OCI-LY3 (cell line): Measurements from ENCODE around the gene GCNT3.
"Not testable (repeated sequence)": the region's sequence is repeated elsewhere in the genome, so short reads cannot be mapped to it uniquely, and the experiment has no call there.

Experiments used
- H2AFZ ChIP-seq: fragments of 200-600, 300-600 bp; shearing (Covaris generic); 2 replicates; pipeline ENCODE4 v1.6.0; 2014; ENCODE audit warnings: antibody characterized with exemption, low read depth, low read length
- H3K27ac ChIP-seq: fragments of 200-600, 300-600 bp; sonication (generic); 2 replicates; pipeline ENCODE4 v1.5.1; 2014; ENCODE audit warnings: mild to moderate bottlenecking, low read length, moderate library complexity, mixed read lengths
- H3K27me3 ChIP-seq: fragments of 200-600, 300-600 bp; sonication (generic); 2 replicates; pipeline ENCODE4 v1.6.1; 2014; ENCODE audit warnings: low read depth, low read length, mixed read lengths
- H3K36me3 ChIP-seq: fragments of 200-600, 300-600 bp; sonication (generic); replicated peaks from 2 replicates; pipeline ENCODE3; 2014; ENCODE audit warnings: low read depth, low read length, mixed read lengths
- H3K4me1 ChIP-seq: fragments of 300-600, 200-600 bp; sonication (generic); 2 replicates; pipeline ENCODE4 v1.6.1; 2014; ENCODE audit warnings: low read length, mixed read lengths
- H3K4me2 ChIP-seq: fragments of 200-600, 300-600 bp; sonication (generic); 2 replicates; pipeline ENCODE4 v1.6.1; 2014; ENCODE audit warnings: low read length, mixed read lengths
- H3K4me3 ChIP-seq: fragments of 300-600, 200-600 bp; sonication (generic); 2 replicates; pipeline ENCODE4 v1.5.1; 2014; ENCODE audit warnings: antibody characterized with exemption, mild to moderate bottlenecking, low read length, moderate library complexity
- H3K79me2 ChIP-seq: fragments of 300-600, 200-600 bp; shearing (Covaris generic); 2 replicates; pipeline ENCODE4 v1.6.1; 2014; ENCODE audit warnings: mild to moderate bottlenecking, low read length, mixed read lengths
- H3K9ac ChIP-seq: fragments of 300-600, 200-600 bp; shearing (Covaris generic); 2 replicates; pipeline ENCODE4 v1.6.0; 2014; ENCODE audit warnings: mild to moderate bottlenecking, low read length, moderate library complexity
- H3K9me3 ChIP-seq: fragments of 200-600, 300-600 bp; shearing (Covaris generic); 2 replicates; pipeline ENCODE4 v1.6.1; 2014; ENCODE audit warnings: low read length, mixed read lengths; ENCODE audit not compliant: insufficient read depth
- H4K20me1 ChIP-seq: fragments of 200-600, 300-600 bp; sonication (generic); 2 replicates; pipeline ENCODE4 v1.6.1; 2016; ENCODE audit warnings: low read length, mixed read lengths; ENCODE audit not compliant: insufficient read depth
- EZH2phosphoT487 ChIP-seq: fragments of 200-600 bp; shearing (Covaris generic); IDR thresholded peaks from 2 replicates; pipeline ENCODE4 v1.6.1; 2018; ENCODE audit warnings: antibody characterized with exemption, mixed run types, low read depth
- TF ChIP-seq, protein P1 (sequence below): fragments of 200-600, 300-600 bp; sonication (generic); IDR thresholded peaks from 2 replicates; pipeline ENCODE4 v1.5.1; 2014; ENCODE audit warnings: antibody characterized with exemption, low read length, low read depth

GCNT3 gene

DNA sequence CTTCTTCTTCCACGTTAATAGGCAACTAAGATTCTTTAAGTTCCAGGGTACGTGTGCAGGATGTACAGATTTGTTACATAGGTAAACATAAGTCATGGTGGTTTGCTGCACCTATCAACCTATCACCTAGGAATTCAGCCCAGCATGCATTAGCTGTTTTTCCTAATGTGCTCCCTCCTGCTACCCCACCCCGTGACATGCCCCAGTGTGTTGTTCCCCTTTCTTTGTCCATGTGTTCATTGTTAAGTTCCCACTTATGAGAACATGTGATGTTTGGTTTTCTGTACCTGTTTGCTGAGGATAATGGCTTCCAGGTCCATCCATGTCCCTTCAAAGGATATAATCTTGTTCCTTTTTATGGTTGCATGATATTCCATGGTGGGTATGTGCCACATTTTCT lies 24.6 kb downstream of the GCNT3 start:
- no peak overlapping the region for H3K4me2 ChIP-seq
- TF ChIP-seq, protein P1, sequence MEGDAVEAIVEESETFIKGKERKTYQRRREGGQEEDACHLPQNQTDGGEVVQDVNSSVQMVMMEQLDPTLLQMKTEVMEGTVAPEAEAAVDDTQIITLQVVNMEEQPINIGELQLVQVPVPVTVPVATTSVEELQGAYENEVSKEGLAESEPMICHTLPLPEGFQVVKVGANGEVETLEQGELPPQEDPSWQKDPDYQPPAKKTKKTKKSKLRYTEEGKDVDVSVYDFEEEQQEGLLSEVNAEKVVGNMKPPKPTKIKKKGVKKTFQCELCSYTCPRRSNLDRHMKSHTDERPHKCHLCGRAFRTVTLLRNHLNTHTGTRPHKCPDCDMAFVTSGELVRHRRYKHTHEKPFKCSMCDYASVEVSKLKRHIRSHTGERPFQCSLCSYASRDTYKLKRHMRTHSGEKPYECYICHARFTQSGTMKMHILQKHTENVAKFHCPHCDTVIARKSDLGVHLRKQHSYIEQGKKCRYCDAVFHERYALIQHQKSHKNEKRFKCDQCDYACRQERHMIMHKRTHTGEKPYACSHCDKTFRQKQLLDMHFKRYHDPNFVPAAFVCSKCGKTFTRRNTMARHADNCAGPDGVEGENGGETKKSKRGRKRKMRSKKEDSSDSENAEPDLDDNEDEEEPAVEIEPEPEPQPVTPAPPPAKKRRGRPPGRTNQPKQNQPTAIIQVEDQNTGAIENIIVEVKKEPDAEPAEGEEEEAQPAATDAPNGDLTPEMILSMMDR = no peak
- TF ChIP-seq EZH2phosphoT487 = no peak
- no peak overlapping the region for H3K27ac ChIP-seq
- peaks cover 23% of the 10 kb centered on the region for H3K36me3 ChIP-seq
- no peak overlapping the region for H3K4me3 ChIP-seq
- H2AFZ ChIP-seq = no peak overlapping the region
- H3K9me3 ChIP-seq = no peaks in the 10 kb centered on the region
- H3K27me3 ChIP-seq = no peaks in the 10 kb centered on the region
- peaks cover 9% of the 10 kb centered on the region; the same call in 1 of the 2 replicates for H3K4me1 ChIP-seq
- H4K20me1 ChIP-seq = no peaks in the 10 kb centered on the region
- no peak overlapping the region for H3K9ac ChIP-seq
- no peaks in the 10 kb centered on the region for H3K79me2 ChIP-seq

DNA sequence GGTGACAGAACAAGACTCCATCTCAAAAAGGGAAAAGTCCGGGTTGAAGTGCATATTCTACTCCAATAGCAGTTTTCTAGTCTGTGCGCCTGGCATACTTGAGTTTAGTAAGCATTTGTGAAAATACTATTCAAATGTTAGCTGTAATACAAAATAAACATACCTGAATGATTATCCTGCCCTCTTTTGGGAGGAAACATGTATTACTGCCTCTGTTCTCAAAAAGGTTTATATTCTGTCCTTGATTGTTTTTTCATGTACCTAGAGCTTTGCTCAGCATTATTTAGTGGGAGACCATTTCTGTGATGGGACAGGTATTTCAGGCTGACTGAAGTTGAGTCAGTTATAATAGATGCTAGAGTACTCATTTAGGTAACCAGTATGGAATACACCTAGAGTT lies 25.9 kb downstream of the GCNT3 start:
- H3K9ac ChIP-seq = not testable (repeated sequence)

DNA sequence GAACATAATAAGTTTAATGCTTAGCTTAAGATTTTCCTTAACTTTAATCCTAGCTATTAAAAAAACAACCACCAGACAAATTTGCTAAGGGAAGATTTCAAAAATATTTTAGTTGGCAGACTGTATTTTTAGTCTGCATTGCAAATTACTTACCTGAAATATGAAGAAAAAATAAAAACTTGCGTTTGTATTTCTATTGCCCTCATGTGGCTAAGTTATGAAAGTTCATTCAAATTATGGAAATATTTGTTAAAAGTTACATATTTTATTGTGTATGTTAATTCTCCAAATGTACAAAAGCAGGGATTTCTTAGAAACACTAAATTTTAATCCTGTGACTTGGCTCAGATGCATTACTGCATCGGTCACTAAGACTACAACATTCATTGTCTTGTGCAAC lies 30.8 kb downstream of the GCNT3 start:
- Histone ChIP-seq H3K27ac (no peak overlapping the region), H3K4me3 (no peak overlapping the region), H3K36me3 (peaks cover 47% of the 10 kb centered on the region), H3K79me2 (peaks cover 6% of the 10 kb centered on the region; the same call in 1 of the 2 replicates), H3K9ac (no peak overlapping the region), H4K20me1 (no peaks in the 10 kb centered on the region), H3K4me2 (no peak overlapping the region), H2AFZ (no peak overlapping the region), H3K27me3 (no peaks in the 10 kb centered on the region), H3K9me3 (no peaks in the 10 kb centered on the region), H3K4me1 (peaks cover 9% of the 10 kb centered on the region; the same call in 1 of the 2 replicates)
- TF ChIP-seq, protein P1 = peak; percentile 37
- no peak for TF ChIP-seq EZH2phosphoT487

More for the DNA sequence above, 25.9 kb downstream of the GCNT3 start:
- H3K27ac ChIP-seq, H4K20me1 ChIP-seq, H2AFZ ChIP-seq, H3K79me2 ChIP-seq, H3K4me3 ChIP-seq, H3K4me2 ChIP-seq, H3K4me1 ChIP-seq, H3K9me3 ChIP-seq, H3K27me3 ChIP-seq: not testable (repeated sequence)
- TF ChIP-seq, protein P1 = peak; percentile 18
- peaks cover 32% of the 10 kb centered on the region for H3K36me3 ChIP-seq

DNA sequence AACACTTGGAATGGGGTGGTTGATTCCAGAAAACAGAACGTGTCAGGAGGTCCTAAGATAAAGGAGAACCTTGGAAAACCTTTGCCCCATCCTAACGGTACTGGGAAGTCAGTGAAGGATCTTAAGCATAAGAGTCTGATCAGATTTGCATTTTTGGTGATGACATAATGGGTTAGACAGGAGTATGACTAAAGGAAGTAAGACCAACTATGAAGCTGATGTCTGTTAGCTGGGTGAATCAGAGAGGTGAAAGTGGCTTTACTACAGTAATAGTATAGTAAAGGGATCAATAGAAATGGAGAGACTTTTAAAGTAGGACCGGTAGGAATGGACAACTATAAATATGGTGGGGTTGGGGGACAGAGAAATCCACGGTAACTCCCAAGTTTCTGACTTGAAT lies 33.2 kb downstream of the GCNT3 start:
- Histone ChIP-seq H3K4me2 (no peak overlapping the region), H4K20me1 (no peaks in the 10 kb centered on the region), H3K27ac (no peak overlapping the region), H3K4me1 (no peaks in the 10 kb centered on the region), H3K36me3 (peaks cover 41% of the 10 kb centered on the region), H2AFZ (no peak overlapping the region), H3K9ac (no peak overlapping the region), H3K9me3 (no peaks in the 10 kb centered on the region), H3K79me2 (peaks cover 6% of the 10 kb centered on the region; the same call in 1 of the 2 replicates), H3K4me3 (no peak overlapping the region), H3K27me3 (no peaks in the 10 kb centered on the region)
- TF ChIP-seq, protein P1 = no peak
- no peak for TF ChIP-seq EZH2phosphoT487

DNA sequence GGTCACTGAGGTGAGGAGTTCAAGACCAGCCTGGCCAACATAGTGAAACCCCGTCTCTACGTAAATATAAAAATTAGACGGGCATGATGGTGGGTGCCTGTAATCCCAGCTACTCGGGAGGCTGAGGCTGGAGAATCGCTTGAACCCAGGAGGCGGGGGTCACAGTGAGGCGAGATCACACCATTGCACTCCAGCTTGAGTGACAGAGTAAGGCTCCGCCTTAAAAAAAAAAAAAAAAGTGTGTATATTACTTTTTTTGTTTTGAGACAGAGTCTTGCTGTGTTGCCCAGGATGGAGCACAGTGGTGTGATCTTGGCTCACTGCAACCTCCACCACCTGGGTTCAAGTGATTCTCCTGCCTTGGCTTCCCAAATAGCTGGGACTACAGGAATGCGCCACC lies 34.2 kb downstream of the GCNT3 start:
- H3K36me3 ChIP-seq = peaks cover 40% of the 10 kb centered on the region
- H2AFZ ChIP-seq, H4K20me1 ChIP-seq, H3K4me3 ChIP-seq, H3K27me3 ChIP-seq, H3K9ac ChIP-seq, H3K4me2 ChIP-seq, H3K79me2 ChIP-seq, H3K9me3 ChIP-seq, H3K27ac ChIP-seq, H3K4me1 ChIP-seq: not testable (repeated sequence)
